Sigmoid colon (tissue), 7 donors: ENCODE data around the gene NAP1L4. TPM values are rescaled to one million over a fixed set of nuclear protein-coding genes. Genes with fewer than 3 reads are reported as not detected.

Experiments used
- DNase-seq: peaks from one replicate; pipeline ENCODE4 v3.0.0-alpha.2; 2019
- H3K27ac ChIP-seq, 4 donors: fragments of 200-600 bp; sonication (generic); one replicate each; pipeline ENCODE4 v1.5.1; 2016 to 2019; ENCODE audit warnings: mild to moderate bottlenecking in 1 of 4
- H3K27me3 ChIP-seq, 3 donors: fragments of 200-600 bp; sonication (generic); one replicate each; pipeline ENCODE4 v1.5.1; 2019; ENCODE audit warnings: mild to moderate bottlenecking in 1 of 3
- H3K36me3 ChIP-seq, 4 donors: fragments of 200-600 bp; sonication (generic); one replicate each; pipeline ENCODE4 v1.5.1; 2016 to 2019
- H3K4me1 ChIP-seq, 4 donors: fragments of 200-600 bp; sonication (generic); one replicate each; pipeline ENCODE4 v1.5.1; 2017 to 2019
- H3K4me3 ChIP-seq, 4 donors: fragments of 200-600 bp; sonication (generic); one replicate each; pipeline ENCODE4 v1.5.1; 2017 to 2019; ENCODE audit warnings: mild to moderate bottlenecking in 2 of 4, moderate library complexity in 1 of 4
- H3K9me3 ChIP-seq, 4 donors: fragments of 200-600 bp in 3 of 4; sonication (generic) in 3 of 4; one replicate each; pipeline versions ENCODE4 v1.5.1 to v1.6.1; 2013 to 2019
- CTCF ChIP-seq, 4 experiments: fragments of 450-650 bp in 3 of 4; fragments of 200-600 bp in 1 of 4; IDR thresholded peaks; one replicate each; pipeline ENCODE4 v1.5.1; 2016 to 2019; ENCODE audit warnings: antibody characterized with exemption in 4 of 4, mild to moderate bottlenecking in 3 of 4, moderate library complexity in 2 of 4
- EP300 ChIP-seq, 4 donors: sonication (generic); formaldehyde crosslinking; IDR thresholded peaks; one replicate each; pipeline ENCODE4 v1.6.1; 2017; ENCODE audit warnings: antibody characterized with exemption in 4 of 4
- POLR2A ChIP-seq, 2 donors: fragments of 450-650 bp; IDR thresholded peaks; one replicate each; pipeline ENCODE4 v1.6.1; 2016; ENCODE audit warnings: antibody characterized with exemption in 2 of 2, mild to moderate bottlenecking in 2 of 2, moderate library complexity in 2 of 2
- POLR2AphosphoS5 ChIP-seq, 4 donors: sonication (generic); formaldehyde crosslinking; IDR thresholded peaks; one replicate each; pipeline ENCODE4 v1.6.1; 2017; ENCODE audit warnings: antibody characterized with exemption in 4 of 4
- WGBS, 2 donors: extraction: QIAGEN DNeasy Blood & Tissue Kit; methylation state at CpG; one replicate each; pipeline ENCODE4 v1.1.7; 2013; 5-methylcytosine and 5-hydroxymethylcytosine counted together
- intact Hi-C: fragments of 100-400 bp; cut with DNase I; formaldehyde crosslinking; loops from one replicate; pipeline ENCODE4 v1.15.1; 2023
- polyA plus RNA-seq, 3 donors: library from polyadenylated mRNA; stranded (reverse); fragments of 200-250 nt; gene quantifications; one replicate each; pipeline ENCODE4 v1.2.3, GENCODE V29; 2013
- total RNA-seq, 4 donors: library from RNA; depleted of rRNA; stranded (reverse); fragments of >200 nt; gene quantifications; one replicate each; pipeline ENCODE4 v1.1.0, GENCODE V29; 2016
- donor health status: healthy with polysubstance abuse.
- donor health status: Bipolar disorder and iron deficiency.
- donor health status: healthy.

NAP1L4 gene
- total and polyA plus RNA-seq, 7 donors, result 55.9 to 102 (median 88.7) TPM

GRCh38 chr11:3004481-3004880, 12.4 kb upstream of the NAP1L4 start:
- peak; percentile 41 for DNase-seq
- WGBS, 2 donors, result 97% methylated on average over 10 of the region's 10 CpGs
- no peaks in the 10 kb centered on the region for H3K9me3 ChIP-seq
- H3K27me3 ChIP-seq, result no peaks in the 10 kb centered on the region
- peaks cover 8 to 77% (median 35%) of the 10 kb centered on the region in 4 donors for H3K36me3 ChIP-seq
- H3K27ac ChIP-seq, result no peak overlapping the region
- TF ChIP-seq POLR2AphosphoS5 (IDR thresholded peaks at IDR 0.05) (no peak), POLR2A (IDR thresholded peaks at IDR 0.05) (no peak), CTCF (IDR thresholded peaks at IDR 0.05) (no peak)
- intact Hi-C loops, result no loop called here
- no peak overlapping the region for H3K4me3 ChIP-seq
- H3K4me1 ChIP-seq, result peaks cover 0 to 29% (median 24%) of the 10 kb centered on the region in 4 donors

GRCh38 chr11:3003396-3004231, 11.5 kb upstream of the NAP1L4 start:
- H3K27me3 ChIP-seq, result no peaks in the 10 kb centered on the region
- H3K4me1 ChIP-seq, result peaks cover 0 to 29% (median 24%) of the 10 kb centered on the region in 4 donors
- H3K9me3 ChIP-seq, result no peaks in the 10 kb centered on the region
- no peak overlapping the region for H3K27ac ChIP-seq
- no peak overlapping the region for H3K4me3 ChIP-seq
- TF ChIP-seq CTCF (IDR thresholded peaks at IDR 0.05) (no peak), EP300 (IDR thresholded peaks at IDR 0.05) (no peak), POLR2AphosphoS5 (IDR thresholded peaks at IDR 0.05) (no peak), POLR2A (IDR thresholded peaks at IDR 0.05) (no peak)
- intact Hi-C loops, result no loop called here
- 89 to 93% methylated on average over 12 of the region's 12 CpGs for WGBS, 2 donors
- peak; percentile 46 for DNase-seq
- peaks cover 8 to 68% (median 30%) of the 10 kb centered on the region in 4 donors for H3K36me3 ChIP-seq

GRCh38 chr11:3002871-3003270, 10.7 kb upstream of the NAP1L4 start:
- Histone ChIP-seq H3K36me3 (peaks cover 8 to 63% (median 30%) of the 10 kb centered on the region in 4 donors), H3K9me3 (no peaks in the 10 kb centered on the region), H3K4me1 (peaks cover 0 to 29% (median 24%) of the 10 kb centered on the region in 4 donors), H3K27me3 (no peaks in the 10 kb centered on the region), H3K4me3 (no peak overlapping the region), H3K27ac (no peak overlapping the region)
- intact Hi-C loops, result no loop called here
- TF ChIP-seq POLR2A (IDR thresholded peaks at IDR 0.05) (no peak), POLR2AphosphoS5 (IDR thresholded peaks at IDR 0.05) (no peak)
- 97 to 98% methylated on average over 8 of the region's 8 CpGs for WGBS, 2 donors
- DNase-seq, result peak; percentile 60

- H3K4me3 ChIP-seq, result no peak overlapping the region
- DNase-seq, result peak; percentile 37
- no peak for TF ChIP-seq POLR2AphosphoS5 (IDR thresholded peaks at IDR 0.05)
- no peak for TF ChIP-seq EP300 (IDR thresholded peaks at IDR 0.05)
- TF ChIP-seq POLR2A (IDR thresholded peaks at IDR 0.05), result no peak
- no peak for TF ChIP-seq CTCF (IDR thresholded peaks at IDR 0.05)
- peak overlapping the region; percentile 77 to 83 (median 80) for H3K27ac ChIP-seq
- H3K9me3 ChIP-seq, result no peaks in the 10 kb centered on the region
- H3K27me3 ChIP-seq, result no peaks in the 10 kb centered on the region
- intact Hi-C loops, result no loop called here
- WGBS, 2 donors, result 95 to 96% methylated on average over 8 of the region's 8 CpGs
- H3K36me3 ChIP-seq, result peaks cover 8 to 59% (median 30%) of the 10 kb centered on the region in 4 donors
- peaks cover 0 to 29% (median 24%) of the 10 kb centered on the region in 4 donors for H3K4me1 ChIP-seq
These were observed 10.3 kb upstream of the NAP1L4 start for GRCh38 chr11:3002351-3002861.

GRCh38 chr11:3001496-3001895, 9.4 kb upstream of the NAP1L4 start:
- Histone ChIP-seq H3K4me3 (no peak overlapping the region), H3K36me3 (peaks cover 8 to 50% (median 26%) of the 10 kb centered on the region in 4 donors), H3K27ac (peak overlapping the region; percentile 77 to 83 (median 80)), H3K9me3 (no peaks in the 10 kb centered on the region), H3K4me1 (peaks cover 0 to 29% (median 24%) of the 10 kb centered on the region in 4 donors), H3K27me3 (no peaks in the 10 kb centered on the region)
- TF ChIP-seq CTCF (IDR thresholded peaks at IDR 0.05) (no peak), POLR2A (IDR thresholded peaks at IDR 0.05) (no peak), EP300 (IDR thresholded peaks at IDR 0.05) (no peak), POLR2AphosphoS5 (IDR thresholded peaks at IDR 0.05) (no peak)
- 90 to 95% methylated on average over 6 of the region's 6 CpGs for WGBS, 2 donors
- intact Hi-C loops, result no loop called here
- DNase-seq, result peak; percentile 86
